T follicular helper cell (primary cell): ENCODE results near the gene COL4A3.

Experiments
- DNase-seq: peaks from one replicate; pipeline ENCODE4 v3.0.0-alpha.2; 2020; ENCODE audit warnings: low read depth

The COL4A3 gene

GRCh38 chr2:227340106-227340505 lies 175.7 kb downstream of the COL4A3 start:
- DNase-seq: no peak

- DNase-seq: no peak
These were observed 177.1 kb downstream of the COL4A3 start for GRCh38 chr2:227341553-227341952.

GRCh38 chr2:227344231-227344630 lies 179.8 kb downstream of the COL4A3 start:
- no peak for DNase-seq

GRCh38 chr2:227347117-227347516 lies 182.7 kb downstream of the COL4A3 start:
- no peak for DNase-seq

- no peak for DNase-seq
These were observed 183.9 kb downstream of the COL4A3 start for GRCh38 chr2:227348324-227348723.

- DNase-seq: no peak
These were observed 185.7 kb downstream of the COL4A3 start for GRCh38 chr2:227349989-227350612.

- no peak for DNase-seq
These were observed 187.2 kb downstream of the COL4A3 start for GRCh38 chr2:227351639-227352038.

GRCh38 chr2:227360351-227360750 lies 195.9 kb downstream of the COL4A3 start:
- no peak for DNase-seq

GRCh38 chr2:227363756-227364155 lies 199.3 kb downstream of the COL4A3 start:
- no peak for DNase-seq
